ENCODE measurements around the gene AFF2. TPM values are rescaled to one million over a fixed set of nuclear protein-coding genes. Genes with fewer than 3 reads are reported as not detected.

AFF2 gene
- total RNA-seq, 1 experiment from 2014 or later: 2.0 TPM

GRCh38 chrX:148530464-148531077, 30.2 kb downstream of the AFF2 start:
- no peak for DNase-seq (ENCODE audit: low read depth)

GRCh38 chrX:148534291-148534690, 33.9 kb downstream of the AFF2 start:
- in situ Hi-C loops (cut with HindIII; ENCODE audit: low pct_unique_long_range_greater_than_20kb, low sequenced_read_pairs): no loop called here
- no peak for DNase-seq (ENCODE audit: low read depth)

More at GRCh38 chrX:148530464-148531077, 30.2 kb downstream of the AFF2 start:
- in situ Hi-C loops (cut with HindIII; ENCODE audit: low pct_unique_long_range_greater_than_20kb, low sequenced_read_pairs): no loop called here

- DNase-seq (ENCODE audit: low read depth): no peak
- in situ Hi-C loops (cut with HindIII; ENCODE audit: low pct_unique_long_range_greater_than_20kb, low sequenced_read_pairs): no loop called here
These were observed 35.2 kb downstream of the AFF2 start for GRCh38 chrX:148535639-148536038.

GRCh38 chrX:148536961-148537360, 36.5 kb downstream of the AFF2 start:
- in situ Hi-C loops (cut with HindIII; ENCODE audit: low pct_unique_long_range_greater_than_20kb, low sequenced_read_pairs): no loop called here
- DNase-seq (ENCODE audit: low read depth): no peak

GRCh38 chrX:148537556-148538182, 37.3 kb downstream of the AFF2 start:
- no peak for DNase-seq (ENCODE audit: low read depth)
- in situ Hi-C loops (cut with HindIII; ENCODE audit: low pct_unique_long_range_greater_than_20kb, low sequenced_read_pairs): no loop called here

- no peak for DNase-seq (ENCODE audit: low read depth)
- in situ Hi-C loops (cut with HindIII; ENCODE audit: low pct_unique_long_range_greater_than_20kb, low sequenced_read_pairs): no loop called here
These were observed 38.2 kb downstream of the AFF2 start for GRCh38 chrX:148538582-148538981.

- DNase-seq (ENCODE audit: low read depth): no peak
- in situ Hi-C loops (cut with HindIII; ENCODE audit: low pct_unique_long_range_greater_than_20kb, low sequenced_read_pairs): no loop called here
These were observed 39.7 kb downstream of the AFF2 start for GRCh38 chrX:148540114-148540513.

GRCh38 chrX:148540671-148541583, 40.5 kb downstream of the AFF2 start:
- DNase-seq (ENCODE audit: low read depth): no peak
- in situ Hi-C loops (cut with HindIII; ENCODE audit: low pct_unique_long_range_greater_than_20kb, low sequenced_read_pairs): no loop called here

GRCh38 chrX:148541584-148541940, 41.1 kb downstream of the AFF2 start:
- DNase-seq (ENCODE audit: low read depth): no peak
- in situ Hi-C loops (cut with HindIII; ENCODE audit: low pct_unique_long_range_greater_than_20kb, low sequenced_read_pairs): no loop called here

- in situ Hi-C loops (cut with HindIII; ENCODE audit: low pct_unique_long_range_greater_than_20kb, low sequenced_read_pairs): no loop called here
- no peak for DNase-seq (ENCODE audit: low read depth)
These were observed 42.3 kb downstream of the AFF2 start for GRCh38 chrX:148542481-148543255.

GRCh38 chrX:148552775-148553174, 52.4 kb downstream of the AFF2 start:
- DNase-seq (ENCODE audit: low read depth): no peak
- in situ Hi-C loops (cut with HindIII; ENCODE audit: low pct_unique_long_range_greater_than_20kb, low sequenced_read_pairs): no loop called here

- in situ Hi-C loops (cut with HindIII; ENCODE audit: low pct_unique_long_range_greater_than_20kb, low sequenced_read_pairs): no loop called here
- DNase-seq (ENCODE audit: low read depth): no peak
These were observed 54.7 kb downstream of the AFF2 start for GRCh38 chrX:148555101-148555500.

- in situ Hi-C loops (cut with HindIII; ENCODE audit: low pct_unique_long_range_greater_than_20kb, low sequenced_read_pairs): no loop called here
- no peak for DNase-seq (ENCODE audit: low read depth)
These were observed 55.3 kb downstream of the AFF2 start for GRCh38 chrX:148555571-148556243.

- DNase-seq (ENCODE audit: low read depth): no peak
- in situ Hi-C loops (cut with HindIII; ENCODE audit: low pct_unique_long_range_greater_than_20kb, low sequenced_read_pairs): no loop called here
These were observed 56.1 kb downstream of the AFF2 start for GRCh38 chrX:148556498-148556897.

GRCh38 chrX:148562846-148563245, 62.4 kb downstream of the AFF2 start:
- no peak for DNase-seq (ENCODE audit: low read depth)
- in situ Hi-C loops (cut with HindIII; ENCODE audit: low pct_unique_long_range_greater_than_20kb, low sequenced_read_pairs): no loop called here

- peak; percentile 12 for DNase-seq (ENCODE audit: low read depth)
- in situ Hi-C loops (cut with HindIII; ENCODE audit: low pct_unique_long_range_greater_than_20kb, low sequenced_read_pairs): no loop called here
These were observed 66.8 kb downstream of the AFF2 start for GRCh38 chrX:148567229-148567628.

- in situ Hi-C loops (cut with HindIII; ENCODE audit: low pct_unique_long_range_greater_than_20kb, low sequenced_read_pairs): no loop called here
- DNase-seq (ENCODE audit: low read depth): no peak
These were observed 67.4 kb downstream of the AFF2 start for GRCh38 chrX:148567779-148568178.

- in situ Hi-C loops (cut with HindIII; ENCODE audit: low pct_unique_long_range_greater_than_20kb, low sequenced_read_pairs): no loop called here
These were observed 68.3 kb downstream of the AFF2 start for GRCh38 chrX:148568763-148569162.

More at GRCh38 chrX:148568763-148569162, 68.3 kb downstream of the AFF2 start:
- DNase-seq (ENCODE audit: low read depth): no peak
